NCI-H187 treated with DMSO at 0.1 percent for 48 hours (cell line): ENCODE data around the gene SYNE2.

Source experiments
- DNase-seq: peaks from one replicate; lab custom pipeline; 2025; lab: John Stamatoyannopoulos, UW

The SYNE2 gene

DNA sequence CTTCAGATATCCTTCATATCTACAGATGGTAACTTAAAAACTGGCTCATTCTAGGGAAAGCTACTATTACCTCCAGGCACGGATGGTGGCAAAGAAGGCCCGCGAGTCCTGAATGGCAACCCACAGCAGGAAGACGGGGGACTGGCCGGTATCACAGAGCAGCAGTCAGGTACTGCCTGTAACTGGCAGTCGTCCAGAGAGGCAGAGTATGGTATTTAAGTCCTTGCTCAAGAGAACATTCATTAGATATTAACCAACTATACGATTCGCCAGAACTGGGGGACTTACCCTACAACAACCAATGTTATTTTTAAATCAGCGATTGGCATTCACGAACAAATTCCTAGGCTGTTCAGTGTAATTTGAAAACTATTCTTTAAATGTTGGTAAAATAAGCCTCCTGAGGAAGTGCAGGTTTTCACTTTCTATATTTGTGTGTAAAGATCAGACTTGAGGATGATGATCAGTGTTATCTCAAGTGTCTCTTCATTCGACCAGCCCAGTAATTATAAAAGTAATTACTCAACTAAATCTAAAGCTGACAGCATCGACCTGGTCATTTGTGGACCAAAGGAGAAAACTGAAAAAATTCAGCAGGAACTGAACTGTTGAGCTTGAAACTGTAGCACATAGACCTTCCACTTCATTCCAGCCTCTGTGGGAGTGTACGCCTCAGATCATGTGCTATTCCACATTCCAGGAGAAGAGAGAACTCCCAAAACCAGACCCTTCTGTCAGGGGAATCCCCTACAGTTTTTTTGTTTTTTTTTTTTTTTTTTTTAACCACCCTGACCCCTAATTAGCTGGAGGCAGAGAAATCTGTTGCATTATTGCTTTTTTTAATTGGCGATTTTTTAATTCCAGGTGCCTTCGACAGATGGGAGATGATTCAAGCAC, 365.8 kb downstream of the SYNE2 start:
- no peak for DNase-seq

DNA sequence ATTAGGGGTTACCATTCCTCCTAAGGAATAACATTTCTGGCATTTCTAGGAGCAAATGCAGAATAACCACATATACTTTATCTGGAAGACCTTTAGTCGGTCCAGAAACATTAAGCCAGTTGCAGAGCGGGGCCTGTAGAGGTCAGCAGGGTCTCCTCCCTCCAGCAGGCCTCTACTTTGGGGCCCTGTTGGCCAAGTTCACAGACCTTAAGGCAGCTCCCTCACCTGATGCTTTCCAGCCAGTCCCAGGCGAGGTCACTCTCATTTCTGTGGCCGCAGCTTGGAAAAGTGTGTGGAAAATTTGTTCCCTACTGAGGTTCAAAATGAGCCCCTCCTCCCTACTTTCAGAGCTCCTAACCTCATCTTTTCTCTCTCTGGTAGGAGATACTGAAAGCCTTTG, 367.3 kb downstream of the SYNE2 start:
- no peak for DNase-seq

DNA sequence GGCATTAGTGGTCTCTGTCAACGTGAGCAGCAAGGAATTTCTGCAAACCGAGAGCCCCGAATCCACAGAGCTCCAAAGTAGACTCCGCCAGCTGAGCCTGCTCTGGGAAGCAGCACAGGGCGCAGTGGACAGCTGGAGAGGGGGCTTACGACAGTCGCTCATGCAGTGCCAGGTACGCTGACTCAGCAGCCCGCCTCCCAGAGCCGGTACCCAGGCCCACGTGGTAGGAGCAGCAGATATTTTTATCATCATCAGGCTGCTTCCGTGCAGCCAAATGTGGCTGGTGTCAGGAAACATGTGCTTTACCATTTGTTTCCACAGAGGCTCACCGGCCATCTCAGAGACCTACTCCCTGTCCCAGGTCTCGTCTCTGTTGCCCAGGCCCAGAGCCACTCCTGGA, 367.7 kb downstream of the SYNE2 start:
- DNase-seq = no peak

DNA sequence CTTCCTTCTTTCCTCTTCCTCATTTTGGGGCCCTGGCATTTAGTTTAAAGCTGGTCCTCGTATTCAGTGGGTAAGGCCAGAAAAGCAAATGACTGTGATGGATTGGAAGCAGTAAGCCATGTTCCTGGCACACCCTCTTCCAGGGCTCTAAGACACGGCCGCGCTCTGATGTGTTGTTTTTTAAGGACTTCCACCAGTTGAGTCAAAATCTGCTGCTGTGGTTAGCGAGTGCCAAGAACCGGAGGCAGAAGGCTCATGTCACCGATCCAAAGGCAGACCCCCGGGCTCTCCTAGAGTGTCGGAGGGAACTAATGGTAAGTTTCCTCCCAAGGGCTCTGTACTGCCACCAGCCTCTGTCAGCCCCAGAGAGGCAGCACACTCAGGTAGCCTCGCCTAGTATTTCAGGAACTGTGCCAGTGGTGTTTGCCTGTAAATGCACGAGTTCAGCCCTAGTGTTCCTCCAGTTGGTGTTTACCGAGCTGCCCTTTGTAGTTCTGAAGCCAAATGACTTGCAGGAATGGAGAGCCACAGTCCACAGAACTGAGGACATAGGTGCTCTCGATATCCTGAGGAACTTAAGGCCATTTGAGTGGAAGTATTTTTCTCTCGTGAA, 368.7 kb downstream of the SYNE2 start:
- DNase-seq = no peak

DNA sequence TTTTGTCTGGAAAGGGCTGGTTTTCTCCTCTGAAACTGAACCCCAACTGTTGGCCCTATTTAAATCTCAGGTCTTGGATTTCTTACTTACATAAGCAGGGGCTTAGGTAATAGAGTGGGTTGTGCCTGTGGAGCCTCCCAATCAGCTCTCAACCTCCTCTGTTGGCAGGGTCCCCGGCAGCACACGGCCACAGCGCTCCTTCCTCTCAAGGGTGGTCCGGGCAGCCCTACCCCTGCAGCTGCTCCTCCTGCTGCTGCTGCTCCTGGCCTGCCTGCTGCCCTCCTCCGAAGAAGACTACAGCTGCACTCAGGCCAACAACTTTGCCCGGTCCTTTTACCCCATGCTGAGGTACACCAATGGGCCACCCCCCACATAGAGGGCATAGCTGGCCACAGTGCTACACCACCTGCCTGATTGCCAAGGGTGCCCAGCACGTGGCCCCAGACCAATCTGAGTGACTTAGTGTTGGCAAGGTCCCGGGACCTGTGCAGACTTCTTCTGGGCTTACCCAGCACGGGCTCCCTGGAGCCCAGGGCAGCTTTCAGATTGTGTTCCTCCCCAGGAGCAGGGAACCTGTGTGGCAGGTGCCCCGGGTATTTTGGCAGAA, 372.4 kb downstream of the SYNE2 start:
- no peak for DNase-seq

DNA sequence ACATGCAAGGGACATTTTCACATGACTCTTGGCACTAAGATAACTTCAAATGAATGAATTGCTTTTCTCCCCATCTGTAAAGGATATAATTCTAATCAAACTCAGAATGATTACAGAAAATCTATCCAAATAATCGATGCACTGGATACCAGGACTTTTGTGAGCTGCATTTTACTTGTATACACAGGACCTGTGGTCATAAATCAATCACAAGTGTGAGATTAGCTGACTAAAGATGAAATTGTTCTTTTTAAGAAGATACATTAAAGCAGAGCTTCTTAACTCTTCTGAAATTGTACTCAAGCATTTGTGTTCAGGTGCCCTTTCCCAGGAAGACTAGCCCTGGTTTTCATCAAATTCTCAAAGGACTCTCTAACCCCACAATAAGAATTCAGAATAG, 375.1 kb downstream of the SYNE2 start:
- DNase-seq = no peak

DNA sequence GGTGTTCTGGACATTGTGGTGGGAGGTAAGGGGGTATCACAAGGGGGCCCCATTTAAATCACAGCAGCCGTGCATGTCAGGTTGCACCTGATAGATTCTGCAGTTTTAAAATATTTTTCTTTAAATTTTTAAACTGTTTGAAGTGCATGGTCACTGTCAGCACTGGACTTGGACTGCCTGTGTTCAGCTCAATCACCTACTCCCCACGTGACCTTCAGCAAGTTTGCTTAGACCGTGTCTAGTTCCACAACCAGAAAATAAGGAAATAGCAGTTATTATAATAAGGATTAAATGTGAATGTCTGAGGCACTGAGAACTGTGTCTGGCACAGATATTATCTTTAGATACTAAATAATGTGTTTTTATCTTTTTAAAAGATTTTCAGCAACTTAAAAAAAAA, 376.7 kb downstream of the SYNE2 start:
- no peak for DNase-seq

DNA sequence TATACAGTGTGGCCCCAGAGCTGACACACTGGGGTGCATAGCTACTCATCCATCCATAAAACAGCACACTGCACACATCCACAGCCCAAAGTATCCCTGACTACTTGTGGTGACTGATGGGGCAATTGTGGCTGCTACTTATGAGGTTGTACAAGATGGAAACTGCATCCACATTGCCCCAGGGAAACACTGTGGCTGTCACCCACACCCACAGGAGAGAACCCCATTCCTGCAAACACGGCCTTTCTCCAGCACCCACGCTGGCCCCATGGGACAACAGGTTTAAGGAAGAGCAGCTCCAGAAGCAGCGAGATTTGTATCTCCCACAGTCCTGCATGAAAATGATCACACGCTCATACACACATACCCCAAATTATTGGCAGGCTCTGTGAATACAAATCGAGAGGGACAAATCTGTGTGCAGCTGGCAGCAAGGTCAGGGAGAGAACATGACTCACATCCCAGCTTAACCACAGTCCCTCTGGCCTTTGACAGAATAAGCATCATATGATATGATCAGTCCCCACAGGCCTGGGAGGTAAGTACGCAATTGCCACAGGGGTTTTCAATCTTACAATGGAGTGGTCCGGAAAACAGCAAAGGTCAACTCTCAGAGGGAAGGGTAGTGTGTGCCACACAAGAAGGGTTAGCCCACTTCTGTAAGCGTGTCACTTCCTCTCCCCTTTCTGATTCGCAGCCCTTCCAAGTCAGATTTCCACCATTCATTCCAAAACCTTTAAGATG, 379.5 kb downstream of the SYNE2 start:
- no peak for DNase-seq

DNA sequence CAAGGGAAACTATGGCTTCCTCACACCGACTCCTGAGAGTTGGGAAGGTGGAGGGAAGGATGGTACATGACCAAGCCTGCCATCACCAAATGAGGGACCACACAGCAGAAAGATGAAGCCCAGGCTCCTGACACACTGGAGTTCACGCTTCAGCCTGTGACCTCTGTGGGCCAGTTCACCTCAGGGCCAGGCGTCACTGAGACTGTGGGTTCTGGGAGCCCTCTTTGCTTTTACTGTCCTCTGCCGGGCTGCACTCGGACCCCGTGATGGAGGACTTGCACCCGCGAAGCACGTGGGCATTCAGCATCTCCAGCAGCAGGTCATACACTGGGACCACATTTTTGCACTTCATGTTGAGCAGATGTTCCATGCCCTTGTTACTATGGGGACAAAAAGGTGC, 380.1 kb downstream of the SYNE2 start:
- no peak for DNase-seq

DNA sequence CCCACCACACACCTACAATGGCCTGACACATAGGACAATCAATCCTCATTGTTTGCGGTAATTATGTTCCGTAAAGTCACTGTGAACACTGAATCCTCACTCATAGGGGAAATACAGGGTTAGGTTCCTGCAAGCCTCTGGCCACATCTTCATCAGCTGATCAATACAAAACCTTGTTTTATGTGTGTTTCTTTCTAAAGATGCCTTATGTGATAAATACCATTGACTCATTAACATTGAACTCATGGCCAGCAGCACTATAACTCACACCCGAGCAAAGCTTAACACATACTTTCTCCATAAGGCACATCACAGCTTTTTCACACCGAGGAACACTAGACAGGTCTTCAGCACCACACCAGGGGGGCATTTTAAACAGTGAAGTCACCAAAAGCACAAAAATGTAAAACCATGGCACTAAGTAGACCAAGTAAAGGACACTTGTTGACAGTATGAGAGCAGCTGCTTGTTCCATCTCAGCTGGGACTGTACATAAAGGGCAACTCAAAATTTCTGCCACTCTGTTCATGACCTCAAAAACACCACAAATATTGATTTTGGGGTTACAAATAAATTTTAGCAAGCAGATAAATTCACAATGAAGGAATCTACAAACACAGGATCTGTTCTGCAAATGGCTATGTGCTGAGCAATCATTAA, 380.9 kb downstream of the SYNE2 start:
- DNase-seq = no peak

DNA sequence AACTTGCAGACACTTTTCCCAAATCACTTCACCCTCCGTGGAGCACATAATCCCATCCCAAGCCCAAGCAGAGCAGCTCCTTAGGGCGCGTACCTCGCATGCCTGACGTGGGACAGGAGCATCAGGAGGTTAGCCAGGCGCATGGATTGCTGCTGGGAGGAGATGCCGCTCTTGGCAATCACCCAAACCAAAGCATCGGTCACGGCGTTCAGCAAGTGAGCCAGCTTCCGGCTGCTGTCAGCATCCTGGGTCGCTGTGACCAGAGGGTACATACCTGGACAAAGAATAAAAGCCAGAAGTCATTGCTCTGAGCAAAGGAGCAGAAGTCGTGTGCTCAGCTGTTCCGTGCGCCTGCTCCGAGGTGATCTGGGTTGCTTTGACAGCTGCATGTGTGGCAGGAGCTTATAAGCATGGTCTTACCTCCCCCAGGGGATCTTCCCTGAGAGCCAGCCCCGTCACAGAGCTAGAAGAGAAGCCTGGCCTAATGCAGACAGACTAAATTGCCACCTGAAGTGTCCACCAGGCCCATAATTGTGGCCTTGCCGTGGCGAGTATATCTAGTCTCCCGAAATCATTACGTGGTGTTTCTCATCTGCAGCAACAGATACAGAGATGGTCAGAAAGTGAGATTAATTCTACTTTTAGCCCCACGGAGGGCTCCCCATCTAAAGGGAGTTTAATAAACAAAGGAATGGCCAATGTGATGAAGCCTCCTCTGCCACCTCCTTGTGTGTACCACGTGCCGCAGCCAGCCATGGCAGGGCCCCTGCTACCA, 382.3 kb downstream of the SYNE2 start:
- no peak for DNase-seq

DNA sequence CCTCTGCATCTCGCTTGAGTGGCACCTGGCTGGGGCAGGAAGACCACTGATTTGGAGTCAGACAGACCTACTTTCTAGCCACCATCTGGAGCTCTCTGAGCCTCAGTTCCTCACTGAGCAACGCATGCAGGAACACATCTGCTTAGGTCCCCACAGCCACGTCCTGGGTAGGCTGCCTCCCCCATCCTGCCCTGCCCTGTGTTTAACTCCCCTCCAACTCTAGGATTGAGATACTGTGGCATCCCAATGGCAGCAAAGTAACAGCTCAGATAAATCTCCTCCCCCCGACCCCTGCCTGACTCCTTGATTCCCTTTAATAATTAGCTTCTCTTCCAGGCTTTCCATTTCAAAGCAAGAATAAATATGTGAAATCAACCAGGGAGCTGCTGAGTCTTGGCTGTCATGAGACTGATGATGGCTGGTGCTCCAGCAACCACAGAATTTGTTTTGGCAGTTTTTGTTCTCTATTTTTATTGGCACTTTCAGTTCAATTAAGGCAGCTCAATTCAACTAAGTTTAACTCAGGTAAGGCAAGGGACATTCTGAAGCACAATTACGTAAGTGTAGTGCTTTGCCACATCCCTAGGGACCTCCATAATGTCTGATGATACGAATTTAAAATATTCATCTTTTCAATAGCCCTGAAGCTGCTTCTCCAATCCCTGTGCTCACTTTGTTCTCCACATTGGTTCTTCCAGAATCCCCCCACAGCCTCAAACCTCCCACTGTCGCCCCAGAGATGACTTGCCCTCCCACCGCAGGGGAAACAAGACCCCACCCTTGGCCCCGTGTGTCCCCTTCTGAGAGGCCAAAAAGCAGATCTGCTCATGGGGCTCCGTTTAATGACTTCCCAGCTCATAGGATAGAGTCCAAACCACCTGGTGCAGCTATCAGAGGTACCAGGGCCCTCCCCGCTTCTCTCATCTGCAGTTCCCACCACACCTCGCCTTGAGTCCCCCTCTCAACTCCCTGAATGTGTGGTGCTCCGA, 383.1 kb downstream of the SYNE2 start:
- peak; percentile 8 for DNase-seq

DNA sequence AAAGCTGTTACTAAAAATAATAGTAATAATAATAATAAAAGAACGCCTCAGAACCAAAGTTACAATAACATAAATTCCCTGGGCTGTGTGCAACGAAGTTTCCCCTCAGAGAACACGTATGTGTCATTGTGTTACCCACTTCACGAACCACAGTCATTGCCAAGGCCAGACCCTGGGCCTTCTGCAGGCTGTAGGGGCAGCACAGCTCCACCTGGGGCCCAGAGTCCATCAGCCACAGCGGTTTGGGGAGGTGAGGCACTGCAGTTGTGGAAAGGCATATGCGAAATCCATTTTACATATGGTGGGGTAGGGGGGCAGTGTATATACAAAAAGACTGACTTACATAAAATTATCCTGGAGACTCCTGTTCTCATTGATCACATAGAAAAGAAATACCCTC, 385.2 kb downstream of the SYNE2 start:
- no peak for DNase-seq

DNA sequence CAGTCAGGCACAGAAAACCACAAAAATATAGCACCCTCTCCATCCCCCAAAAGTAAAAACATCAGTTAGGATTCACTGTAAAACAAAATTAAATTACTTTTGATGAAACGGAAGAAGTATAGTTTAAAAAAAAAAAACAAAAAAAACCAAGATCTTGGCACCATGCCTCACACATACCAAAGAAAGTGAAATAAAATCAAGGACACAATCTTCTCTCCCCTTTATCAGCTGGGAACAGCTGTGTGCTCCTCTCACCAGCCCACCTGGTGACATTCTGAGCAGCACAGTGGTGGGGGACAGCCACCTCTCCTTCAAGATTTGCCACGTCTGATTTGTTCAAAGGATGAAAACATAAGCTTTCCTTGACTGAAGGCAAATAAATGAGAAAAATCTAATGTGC, 385.8 kb downstream of the SYNE2 start:
- no peak for DNase-seq

DNA sequence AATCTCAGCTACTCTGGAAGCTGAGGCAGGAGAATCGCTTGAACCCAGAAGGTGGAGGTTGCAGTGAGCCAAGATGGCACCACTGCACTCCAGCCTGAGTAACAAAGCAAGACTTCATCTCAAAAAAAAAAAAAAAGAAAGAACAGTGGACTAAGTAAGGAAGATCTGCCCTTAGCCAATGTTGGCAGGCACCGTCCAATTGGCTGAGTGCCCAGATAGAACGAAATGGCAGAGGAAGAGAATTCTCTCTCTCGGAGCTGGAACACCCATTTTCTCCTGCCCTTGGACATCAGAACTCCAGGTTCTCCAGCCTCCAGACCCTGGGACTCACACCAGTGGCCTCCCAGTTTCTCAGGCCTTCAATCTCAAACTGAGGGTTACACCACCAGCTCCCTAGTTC, 391.5 kb downstream of the SYNE2 start:
- no peak for DNase-seq

DNA sequence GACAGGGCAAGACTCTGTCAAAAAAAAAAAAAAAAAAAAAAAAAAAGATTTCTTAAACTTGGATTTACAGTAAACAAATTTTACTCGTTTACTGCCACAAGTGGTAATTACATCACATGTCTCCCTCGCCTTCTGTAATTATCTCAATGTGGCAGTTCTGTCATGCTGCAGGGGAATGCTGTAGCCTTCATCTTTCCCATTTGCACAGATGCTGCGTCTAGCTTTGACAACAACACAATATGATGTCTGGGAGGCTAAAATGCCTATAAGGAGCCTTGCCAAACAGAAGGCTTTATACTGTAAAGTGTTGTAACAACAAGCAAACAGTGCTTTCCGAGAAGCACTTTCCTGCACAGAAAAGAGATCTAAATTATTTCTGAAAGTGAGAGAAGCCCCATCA, 392.7 kb downstream of the SYNE2 start:
- DNase-seq = no peak

DNA sequence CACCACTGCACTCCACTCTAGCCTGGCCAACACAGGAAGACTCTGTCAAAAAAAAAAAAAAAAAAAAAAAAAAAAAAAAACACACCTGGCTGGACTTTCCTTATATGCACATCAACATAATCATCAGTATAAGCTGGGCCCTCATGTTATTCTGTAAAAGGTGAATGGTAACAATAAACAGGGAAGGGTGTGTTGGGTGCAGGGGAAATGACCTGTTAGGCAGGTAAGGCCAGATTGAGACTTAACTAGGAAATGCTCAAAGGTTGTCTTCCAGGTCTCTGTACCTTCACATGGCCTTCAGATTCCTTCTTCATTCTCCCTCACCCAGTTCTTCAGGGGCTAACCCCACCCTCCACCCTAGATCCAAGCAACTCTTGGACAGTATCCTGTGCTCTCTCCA, 393.9 kb downstream of the SYNE2 start:
- no peak for DNase-seq

DNA sequence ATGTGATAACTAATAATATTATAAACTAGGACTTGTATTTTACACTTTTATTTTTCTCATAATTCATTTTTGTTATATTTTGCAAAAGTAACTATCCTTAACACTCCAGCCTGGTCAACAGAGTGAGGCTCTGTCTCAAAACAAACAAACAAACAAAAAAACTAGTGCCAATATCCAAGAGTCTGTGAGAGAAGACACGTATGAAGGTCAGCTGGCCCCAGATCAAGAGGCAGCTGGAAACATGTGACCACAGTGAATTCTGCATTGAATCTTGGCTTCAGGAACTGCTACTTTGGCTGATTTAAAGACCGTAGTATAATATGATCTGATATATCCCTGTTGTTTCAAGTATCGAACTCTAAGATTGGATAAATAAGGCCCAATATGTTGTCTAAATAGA, 394.4 kb downstream of the SYNE2 start:
- no peak for DNase-seq

DNA sequence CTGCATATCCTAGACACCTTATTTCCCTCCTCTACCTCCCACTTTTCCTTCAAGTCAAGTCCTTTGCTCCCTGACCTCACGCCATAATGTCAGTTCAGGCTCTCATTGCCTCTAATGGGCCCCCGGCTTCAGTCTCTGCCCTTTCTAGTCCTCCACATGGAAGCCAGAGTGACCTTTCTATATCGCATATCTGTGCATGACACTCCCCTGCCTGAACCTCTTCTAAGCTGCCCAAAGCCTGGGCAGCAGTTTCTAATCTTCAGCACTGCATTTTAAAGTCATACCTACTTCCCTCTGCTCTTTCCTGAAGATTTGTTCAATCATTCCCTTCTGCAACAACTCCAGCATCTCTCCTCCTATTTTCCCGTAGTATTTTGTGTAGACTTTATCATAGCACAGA, 395.9 kb downstream of the SYNE2 start:
- DNase-seq = no peak

DNA sequence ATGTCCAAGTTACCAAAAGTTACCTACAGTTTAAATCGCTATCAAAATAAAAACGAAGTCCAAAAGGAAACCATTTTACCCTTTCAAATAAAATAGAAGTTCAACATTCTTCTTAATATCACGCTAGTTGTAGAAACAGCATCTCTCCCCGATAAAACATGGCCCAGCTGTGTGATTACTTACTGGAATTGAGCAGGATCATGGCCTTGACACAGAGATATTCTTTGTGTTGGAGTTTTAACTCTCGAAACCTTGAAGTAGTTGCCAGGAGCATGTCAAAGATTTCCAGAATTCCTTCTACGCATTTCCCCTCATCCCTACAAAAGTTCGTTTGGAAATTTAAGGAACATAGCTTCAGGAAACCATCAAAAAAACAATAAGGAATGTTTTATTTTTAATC, 396.6 kb downstream of the SYNE2 start:
- DNase-seq = no peak
